ENCODE results near the gene KIAA0513.

Gene KIAA0513

DNA sequence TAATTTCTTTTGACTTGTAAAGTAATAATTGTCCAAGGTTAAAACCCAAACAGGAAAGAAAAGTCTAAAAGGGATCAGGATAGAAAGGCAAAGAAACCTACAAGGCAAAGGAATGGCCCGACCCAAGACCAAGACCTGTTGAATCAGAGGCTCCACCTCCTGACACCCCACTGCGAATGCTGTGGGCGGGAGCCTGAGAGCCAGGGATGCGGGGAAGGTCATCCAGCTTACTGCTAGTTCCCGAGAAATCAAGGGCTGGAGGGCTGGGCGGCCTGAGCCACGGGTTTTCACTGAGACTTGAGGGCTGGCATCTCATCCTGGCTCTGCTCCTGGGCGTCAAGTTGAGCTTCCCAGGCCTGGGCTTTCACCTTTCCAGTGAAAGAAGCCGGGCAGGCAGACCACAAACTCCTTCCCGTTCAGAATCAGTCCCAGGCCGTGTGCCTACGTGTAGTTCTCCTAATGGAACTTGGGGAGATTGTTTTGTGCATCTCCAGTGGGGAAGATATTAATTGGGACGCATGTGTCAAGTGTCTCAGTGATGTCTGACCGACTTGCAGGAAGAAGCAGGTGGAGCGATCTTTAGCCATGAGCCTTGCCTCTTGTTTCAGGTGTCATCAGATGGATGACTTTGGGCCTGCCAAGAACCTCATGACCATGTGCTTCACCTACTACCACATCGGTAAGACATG is 47.8 kb downstream of the KIAA0513 start:
- TF ChIP-seq, protein P1, sequence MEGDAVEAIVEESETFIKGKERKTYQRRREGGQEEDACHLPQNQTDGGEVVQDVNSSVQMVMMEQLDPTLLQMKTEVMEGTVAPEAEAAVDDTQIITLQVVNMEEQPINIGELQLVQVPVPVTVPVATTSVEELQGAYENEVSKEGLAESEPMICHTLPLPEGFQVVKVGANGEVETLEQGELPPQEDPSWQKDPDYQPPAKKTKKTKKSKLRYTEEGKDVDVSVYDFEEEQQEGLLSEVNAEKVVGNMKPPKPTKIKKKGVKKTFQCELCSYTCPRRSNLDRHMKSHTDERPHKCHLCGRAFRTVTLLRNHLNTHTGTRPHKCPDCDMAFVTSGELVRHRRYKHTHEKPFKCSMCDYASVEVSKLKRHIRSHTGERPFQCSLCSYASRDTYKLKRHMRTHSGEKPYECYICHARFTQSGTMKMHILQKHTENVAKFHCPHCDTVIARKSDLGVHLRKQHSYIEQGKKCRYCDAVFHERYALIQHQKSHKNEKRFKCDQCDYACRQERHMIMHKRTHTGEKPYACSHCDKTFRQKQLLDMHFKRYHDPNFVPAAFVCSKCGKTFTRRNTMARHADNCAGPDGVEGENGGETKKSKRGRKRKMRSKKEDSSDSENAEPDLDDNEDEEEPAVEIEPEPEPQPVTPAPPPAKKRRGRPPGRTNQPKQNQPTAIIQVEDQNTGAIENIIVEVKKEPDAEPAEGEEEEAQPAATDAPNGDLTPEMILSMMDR (IDR thresholded peaks at IDR 0.05; ENCODE audit: low read depth, low read length): no peak

DNA sequence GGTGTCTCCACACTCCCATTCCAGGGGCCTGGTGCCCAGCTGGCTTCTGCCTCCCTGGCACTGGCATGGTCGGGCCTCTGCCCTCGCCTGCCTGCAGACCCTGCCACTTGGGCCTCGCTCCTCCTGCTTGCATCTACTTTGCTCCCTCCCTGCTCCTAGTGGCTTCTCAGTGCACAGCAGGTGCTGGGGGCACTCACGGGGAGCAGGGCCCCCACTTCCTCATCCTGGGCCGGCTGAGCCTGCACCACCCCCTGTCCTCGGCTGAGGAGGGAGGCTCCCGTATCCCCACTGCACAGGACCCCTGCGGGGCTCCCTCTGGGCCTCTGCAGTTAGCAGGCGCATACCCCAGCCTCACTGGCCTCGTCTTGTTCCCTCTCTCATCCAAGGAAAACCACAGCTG is 49.4 kb downstream of the KIAA0513 start:
- Histone ChIP-seq H3K9me3 (ENCODE audit: severe bottlenecking) (no peaks in the 10 kb centered on the region), H3K27ac (no peak overlapping the region), H3K4me3 (ENCODE audit: low read depth, low read length) (no peak overlapping the region), H3K36me3 (no peaks in the 10 kb centered on the region), H3K27me3 (ENCODE audit: insufficient read depth, low read depth, severe bottlenecking) (no peaks in the 10 kb centered on the region)
- DNase-seq: no peak
- TF ChIP-seq, protein P1 (IDR thresholded peaks at IDR 0.05; ENCODE audit: low read depth, low read length): no peak

More for the DNA sequence above, 47.8 kb downstream of the KIAA0513 start:
- no peaks in the 10 kb centered on the region for H3K9me3 ChIP-seq (ENCODE audit: severe bottlenecking)
- DNase-seq: no peak
- no peak overlapping the region for H3K4me3 ChIP-seq (ENCODE audit: low read depth, low read length)
- H3K27me3 ChIP-seq (ENCODE audit: insufficient read depth, low read depth, severe bottlenecking): no peaks in the 10 kb centered on the region
- H3K36me3 ChIP-seq: no peaks in the 10 kb centered on the region
- H3K27ac ChIP-seq: no peak overlapping the region

DNA sequence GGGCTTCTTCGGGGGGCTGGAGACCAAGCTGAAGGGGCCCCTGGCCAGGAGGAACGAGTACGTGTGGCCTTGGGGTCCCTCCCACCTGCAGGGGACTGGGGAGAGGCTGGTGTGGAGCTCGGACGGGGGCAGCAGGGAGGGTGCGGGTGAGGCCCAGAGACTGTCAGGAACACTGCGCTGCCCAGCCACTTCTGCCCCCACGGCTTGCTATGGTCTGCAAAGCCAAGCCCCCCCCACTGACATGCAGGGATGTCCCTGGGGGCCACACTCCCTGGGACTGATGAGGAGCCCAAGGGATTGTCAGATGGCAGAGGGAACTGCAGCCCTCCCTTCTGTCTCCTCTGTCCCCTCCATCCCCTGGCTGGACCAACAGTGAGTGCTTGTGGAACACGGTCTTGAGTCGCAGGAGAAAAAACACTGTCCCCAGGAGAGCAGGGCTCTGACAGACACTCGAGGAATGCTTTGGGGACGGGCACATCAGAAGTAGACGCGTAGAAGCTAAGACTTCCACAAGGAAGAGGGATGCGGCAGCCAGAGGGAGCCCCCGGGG is 50.1 kb downstream of the KIAA0513 start:
- TF ChIP-seq, protein P1 (IDR thresholded peaks at IDR 0.05; ENCODE audit: low read depth, low read length): no peak
- H3K4me3 ChIP-seq (ENCODE audit: low read depth, low read length): no peak overlapping the region
- H3K9me3 ChIP-seq (ENCODE audit: severe bottlenecking): no peaks in the 10 kb centered on the region
- no peaks in the 10 kb centered on the region for H3K27me3 ChIP-seq (ENCODE audit: insufficient read depth, low read depth, severe bottlenecking)
- no peak for DNase-seq
- no peaks in the 10 kb centered on the region for H3K36me3 ChIP-seq
- H3K27ac ChIP-seq: no peak overlapping the region

DNA sequence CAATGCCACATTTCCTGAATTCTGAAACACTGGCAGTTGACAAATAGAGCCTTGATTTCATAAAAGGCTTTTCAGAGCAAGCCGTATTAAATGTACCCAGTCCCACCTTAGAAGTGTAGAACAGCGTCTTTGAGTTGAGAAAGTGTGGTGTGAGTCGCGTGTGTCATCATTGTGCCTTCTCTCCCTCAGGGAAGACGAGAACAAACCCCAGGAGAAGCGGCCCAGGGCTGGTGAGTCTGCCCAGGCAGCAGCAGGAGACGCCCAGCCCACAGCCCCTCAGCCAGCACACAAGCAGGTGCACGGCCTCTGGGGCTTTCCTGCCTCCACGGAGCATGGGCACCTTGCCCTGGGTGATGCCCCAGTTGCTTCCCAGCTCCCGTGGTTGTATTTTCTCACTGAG is 50.6 kb downstream of the KIAA0513 start:
- Histone ChIP-seq H3K36me3 (no peaks in the 10 kb centered on the region), H3K4me3 (ENCODE audit: low read depth, low read length) (no peak overlapping the region), H3K9me3 (ENCODE audit: severe bottlenecking) (no peaks in the 10 kb centered on the region), H3K27me3 (ENCODE audit: insufficient read depth, low read depth, severe bottlenecking) (no peaks in the 10 kb centered on the region), H3K27ac (no peak overlapping the region)
- no peak for DNase-seq
- TF ChIP-seq, protein P1 (IDR thresholded peaks at IDR 0.05; ENCODE audit: low read depth, low read length): no peak

DNA sequence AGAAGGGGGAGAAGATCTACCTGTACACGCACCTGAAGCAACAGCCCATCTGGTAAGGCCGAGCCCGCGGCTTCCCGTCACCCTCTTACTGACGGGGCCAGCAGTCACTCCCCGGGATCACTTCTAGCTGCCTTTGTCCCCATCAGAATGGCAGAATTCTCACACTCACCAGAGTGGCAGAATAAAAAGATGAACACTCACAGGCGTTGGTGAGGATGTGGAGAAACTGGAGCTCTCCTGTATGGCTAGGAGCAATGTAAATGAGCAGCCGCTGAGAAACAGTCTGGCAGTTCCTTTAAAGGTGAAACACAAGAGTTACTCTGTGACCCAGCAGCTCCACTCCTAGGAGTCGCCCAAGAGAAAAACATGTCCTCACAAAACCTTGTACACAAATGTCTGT is 51.4 kb downstream of the KIAA0513 start:
- H3K27me3 ChIP-seq (ENCODE audit: insufficient read depth, low read depth, severe bottlenecking): no peaks in the 10 kb centered on the region
- H3K27ac ChIP-seq: no peak overlapping the region
- TF ChIP-seq, protein P1 (IDR thresholded peaks at IDR 0.05; ENCODE audit: low read depth, low read length): no peak
- no peaks in the 10 kb centered on the region for H3K9me3 ChIP-seq (ENCODE audit: severe bottlenecking)
- H3K36me3 ChIP-seq: no peaks in the 10 kb centered on the region
- no peak for DNase-seq
- no peak overlapping the region for H3K4me3 ChIP-seq (ENCODE audit: low read depth, low read length)

All from WERI-Rb-1 (cell line).